SK-N-SH (cell line): ENCODE data around the gene LLGL2. TPM values are rescaled to one million over a fixed set of nuclear protein-coding genes. Genes with fewer than 3 reads are reported as not detected.

Source experiments
- CTCF ChIA-PET: fragments of 300-600, 350-600 bp; formaldehyde crosslinking; extraction: SDS; loops from one replicate; lab custom pipeline; 2021; lab: Yijun Ruan, JAX
- POLR2A ChIA-PET: fragments of 350-600 bp; sonication (Branson Sonifier 250); formaldehyde crosslinking; extraction: SDS; loops from one replicate; lab custom pipeline; 2020; ENCODE audit warnings: antibody characterized with exemption, inconsistent platforms; lab: Yijun Ruan, JAX
- DNase-seq: peaks from one replicate; pipeline ENCODE4 v3.0.0; 2012
- H2AFZ ChIP-seq: fragments of 200-600 bp; sonication (generic); 2 replicates; pipeline ENCODE4 v1.8.1; 2016; ENCODE audit warnings: antibody characterized with exemption, mild to moderate bottlenecking, low read depth
- H3F3A ChIP-seq: fragments of 200-600 bp; sonication (generic); replicated peaks from 2 replicates; pipeline ENCODE3; 2016; ENCODE audit warnings: antibody characterized with exemption, mild to moderate bottlenecking; ENCODE audit not compliant: insufficient read depth
- H3K27ac ChIP-seq, 2 experiments: fragments of 200-500 bp in 1 of 2; fragments of 200-600 bp in 1 of 2; sonication (Bioruptor generic) in 1 of 2; sonication (generic), shearing (Covaris generic) in 1 of 2; 2 replicates each; pipeline versions ENCODE4 v1.5.1 to v1.6.1; 2014 to 2016; ENCODE audit warnings: low read depth in 2 of 2, inconsistent platforms in 1 of 2, low read length in 1 of 2, mild to moderate bottlenecking in 1 of 2, mixed read lengths in 1 of 2
- H3K27me3 ChIP-seq: fragments of 200-600 bp; sonication (generic), shearing (Covaris generic); 2 replicates; pipeline ENCODE4 v1.6.1; 2016; ENCODE audit warnings: mixed run types; ENCODE audit not compliant: insufficient read depth
- H3K36me3 ChIP-seq, 2 experiments: fragments of 200-500 bp in 1 of 2; fragments of 200-600 bp in 1 of 2; sonication (Bioruptor generic) in 1 of 2; sonication (generic) in 1 of 2; replicated peaks in 1 of 2; 2 replicates each; pipeline versions ENCODE3 to v1.5.1; 2014 to 2016; ENCODE audit warnings: low read length in 1 of 2, mild to moderate bottlenecking in 1 of 2; ENCODE audit not compliant: insufficient read depth in 2 of 2, control insufficient read depth in 1 of 2
- H3K4me1 ChIP-seq, 2 experiments: fragments of 200-500 bp in 1 of 2; fragments of 200-600 bp in 1 of 2; sonication (Bioruptor generic) in 1 of 2; sonication (generic), shearing (Covaris generic) in 1 of 2; 2 replicates each; pipeline versions ENCODE4 v1.5.1 to v1.6.1; 2014 to 2016; ENCODE audit warnings: low read depth in 1 of 2, low read length in 1 of 2, mixed run types in 1 of 2; ENCODE audit not compliant: insufficient read depth in 2 of 2, control insufficient read depth in 1 of 2
- H3K4me2 ChIP-seq: fragments of 200-600 bp; sonication (generic), shearing (Covaris generic); 2 replicates; pipeline ENCODE4 v1.6.1; 2017; ENCODE audit warnings: mixed run types
- H3K4me3 ChIP-seq, 2 experiments: fragments of 200-500 bp in 1 of 2; fragments of 200-600 bp in 1 of 2; sonication (Bioruptor generic) in 1 of 2; sonication (generic), shearing (Covaris generic) in 1 of 2; 2 replicates each; pipeline versions ENCODE4 v1.5.1 to v1.8.1; 2014 to 2016; ENCODE audit warnings: low read depth in 2 of 2, inconsistent platforms in 1 of 2, low read length in 1 of 2, mild to moderate bottlenecking in 1 of 2, mixed read lengths in 1 of 2, moderate library complexity in 1 of 2
- H3K79me2 ChIP-seq: fragments of 200-600 bp; sonication (generic); 2 replicates; pipeline ENCODE4 v1.8.1; 2017; ENCODE audit warnings: mild to moderate bottlenecking; ENCODE audit not compliant: insufficient read depth
- H3K9ac ChIP-seq: fragments of 200-600 bp; sonication (generic); 2 replicates; pipeline ENCODE4 v1.6.1; 2017; ENCODE audit warnings: mixed run types
- H3K9me2 ChIP-seq: fragments of 200-600 bp; sonication (generic); 2 replicates; pipeline ENCODE4 v1.6.1; 2017; ENCODE audit warnings: mixed run types
- H3K9me3 ChIP-seq: fragments of 200-600 bp; sonication (generic); 2 replicates; pipeline ENCODE4 v1.6.1; 2017; ENCODE audit warnings: mixed run types, mild to moderate bottlenecking, moderate library complexity
- H4K20me1 ChIP-seq: fragments of 200-600 bp; sonication (generic); 2 replicates; pipeline ENCODE4 v1.6.1; 2017; ENCODE audit warnings: mild to moderate bottlenecking, mixed run types; ENCODE audit not compliant: insufficient read depth
- CTCF ChIP-seq: fragments of 200-600 bp; sonication (generic); IDR thresholded peaks from 2 replicates; pipeline ENCODE4 v1.6.1; 2017; ENCODE audit warnings: antibody characterized with exemption, mild to moderate bottlenecking, moderate library complexity
- ELF1 ChIP-seq: IDR thresholded peaks from 2 replicates; pipeline ENCODE4 v1.4.0; 2012
- EP300 ChIP-seq, 2 experiments: IDR thresholded peaks; 2 replicates each; pipeline versions ENCODE4 v1.4.0 to v1.6.1; 2012; ENCODE audit warnings: borderline replicate concordance in 1 of 2, low read depth in 1 of 2, low read length in 1 of 2
- EZH2phosphoT487 ChIP-seq: fragments of 200-600 bp; sonication (generic); IDR thresholded peaks from 2 replicates; pipeline ENCODE4 v1.6.1; 2017; ENCODE audit warnings: low read depth, mixed run types, mild to moderate bottlenecking, antibody characterized with exemption, moderate library complexity, borderline replicate concordance
- GABPA ChIP-seq: IDR thresholded peaks from 2 replicates; pipeline ENCODE4 v1.4.0; 2012; ENCODE audit warnings: low read depth, mild to moderate bottlenecking
- JUND ChIP-seq: IDR thresholded peaks from 2 replicates; pipeline ENCODE4 v1.4.0; 2012
- MEF2A ChIP-seq: IDR thresholded peaks from 2 replicates; pipeline ENCODE4 v1.4.0; 2012; ENCODE audit warnings: low read depth, borderline replicate concordance
- NFIC ChIP-seq: IDR thresholded peaks from 2 replicates; pipeline ENCODE4 v1.4.0; 2012; ENCODE audit warnings: borderline replicate concordance
- POLR2AphosphoS5 ChIP-seq: IDR thresholded peaks from 2 replicates; pipeline ENCODE4 v1.6.1; 2012; ENCODE audit warnings: low read depth, low read length
- SIN3A ChIP-seq: IDR thresholded peaks from 2 replicates; pipeline ENCODE4 v1.6.1; 2012; ENCODE audit warnings: low read depth, mild to moderate bottlenecking, low read length, moderate library complexity, borderline replicate concordance
- SMC3 ChIP-seq: IDR thresholded peaks from 2 replicates; pipeline ENCODE4 v1.6.1; 2012; ENCODE audit warnings: low read depth, low read length, improper control_type of control experiment
- TCF12 ChIP-seq: IDR thresholded peaks from 2 replicates; pipeline ENCODE4 v1.4.0; 2012
- YY1 ChIP-seq: IDR thresholded peaks from 2 replicates; pipeline ENCODE4 v1.4.0; 2012; ENCODE audit warnings: low read depth, mild to moderate bottlenecking
- WGBS: methylation state at CpG from one replicate; pipeline ENCODE4 v1.1.6; 2017; ENCODE audit warnings: low lambda C conversion rate; 5-methylcytosine and 5-hydroxymethylcytosine counted together
- polyA plus RNA-seq, 3 experiments: library from polyadenylated mRNA; depleted of rRNA; stranded (reverse); fragments of >200 nt; gene quantifications; 2 replicates each; pipeline ENCODE4 v1.2.3, GENCODE V29; 2012
- TF ChIP-seq, protein P1 (sequence below): IDR thresholded peaks from 2 replicates; pipeline ENCODE4 v1.4.0; 2012; ENCODE audit warnings: low read depth, borderline replicate concordance
- TF ChIP-seq, protein P2 (sequence below): IDR thresholded peaks from 2 replicates; pipeline ENCODE4 v1.4.0; 2012; ENCODE audit warnings: low read depth
- TF ChIP-seq, protein P3 (sequence below): IDR thresholded peaks from 2 replicates; pipeline ENCODE4 v1.4.0; 2012; ENCODE audit warnings: low read depth, borderline replicate concordance

Gene LLGL2
- polyA plus RNA-seq, 1 of the 3 experiments (the other 2 are of a cell fraction): 6.7 TPM

DNA sequence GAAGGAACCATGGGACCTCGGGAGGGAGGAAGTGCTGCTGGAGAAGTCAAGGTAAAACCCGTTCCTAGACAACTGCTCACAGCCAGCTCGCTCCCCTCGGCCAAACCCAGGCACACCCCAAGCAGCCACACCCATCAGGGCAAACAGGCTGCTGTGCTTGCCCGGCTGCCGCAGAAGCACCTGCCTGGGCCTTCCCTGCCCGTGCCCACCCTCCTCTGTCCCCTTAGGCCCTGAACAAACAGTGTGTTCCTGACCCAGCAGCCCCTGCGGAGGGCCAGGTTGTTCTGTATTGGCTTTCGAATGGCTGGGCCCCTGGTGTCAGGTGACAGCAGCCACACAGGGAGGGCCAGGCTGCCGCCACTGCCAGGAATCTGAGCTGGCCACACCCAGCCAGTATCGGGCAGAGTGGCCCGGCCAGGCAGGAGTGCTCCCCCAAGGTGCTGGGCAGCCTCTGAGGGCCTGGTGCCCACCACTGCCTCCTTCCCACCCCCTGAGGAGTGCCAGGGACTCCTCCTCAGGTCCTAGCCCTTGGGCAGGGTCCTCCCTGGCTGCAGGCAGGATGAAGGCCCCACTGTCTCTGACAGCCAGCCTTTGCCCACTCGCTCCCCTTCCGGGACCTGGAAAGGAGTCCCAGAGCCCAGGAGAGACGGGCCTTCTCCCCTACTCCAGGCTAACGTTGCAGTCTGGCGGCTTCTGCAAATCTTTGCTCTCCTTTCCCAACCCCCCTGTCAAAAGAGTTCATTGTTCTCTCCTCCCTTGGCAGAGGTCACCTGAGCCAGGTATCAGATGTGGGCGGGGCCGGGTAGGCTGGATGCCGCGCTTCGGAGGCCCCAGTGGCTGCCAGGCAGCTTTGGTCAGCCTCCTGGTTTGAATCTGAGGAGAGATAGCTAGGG, 24.0 kb downstream of the LLGL2 start:
- POLR2A ChIA-PET: no interaction called here

More for the DNA sequence above, 24.0 kb downstream of the LLGL2 start:
- H2AFZ ChIP-seq: no peak overlapping the region
- H4K20me1 ChIP-seq: no peaks in the 10 kb centered on the region
- H3K9ac ChIP-seq: no peak overlapping the region
- no peaks in the 10 kb centered on the region; a peak in 1 of 4 replicates for H3K4me1 ChIP-seq
- no peaks in the 10 kb centered on the region for H3K27me3 ChIP-seq
- H3K9me3 ChIP-seq: no peaks in the 10 kb centered on the region
- no peaks in the 10 kb centered on the region for H3K9me2 ChIP-seq
- CTCF ChIA-PET: interaction anchor here (1.3 to 1.5 kb wide), 2 partner anchors 9 to 33 kb away, joined by 4 to 7 read pairs; partner anchors contain the start of gene TSEN54
- no peak overlapping the region for H3K27ac ChIP-seq
- DNase-seq: no peak
- H3F3A ChIP-seq: no peaks in the 10 kb centered on the region
- no peaks in the 10 kb centered on the region for H3K79me2 ChIP-seq
- no peak overlapping the region for H3K4me3 ChIP-seq
- H3K4me2 ChIP-seq: no peak overlapping the region
- no peak for TF ChIP-seq YY1
- TF ChIP-seq EP300 (IDR thresholded peaks at IDR 0.05; ENCODE audit: borderline replicate concordance in 1 of 2, low read depth in 1 of 2, low read length in 1 of 2): no peak
- TF ChIP-seq, protein P1, sequence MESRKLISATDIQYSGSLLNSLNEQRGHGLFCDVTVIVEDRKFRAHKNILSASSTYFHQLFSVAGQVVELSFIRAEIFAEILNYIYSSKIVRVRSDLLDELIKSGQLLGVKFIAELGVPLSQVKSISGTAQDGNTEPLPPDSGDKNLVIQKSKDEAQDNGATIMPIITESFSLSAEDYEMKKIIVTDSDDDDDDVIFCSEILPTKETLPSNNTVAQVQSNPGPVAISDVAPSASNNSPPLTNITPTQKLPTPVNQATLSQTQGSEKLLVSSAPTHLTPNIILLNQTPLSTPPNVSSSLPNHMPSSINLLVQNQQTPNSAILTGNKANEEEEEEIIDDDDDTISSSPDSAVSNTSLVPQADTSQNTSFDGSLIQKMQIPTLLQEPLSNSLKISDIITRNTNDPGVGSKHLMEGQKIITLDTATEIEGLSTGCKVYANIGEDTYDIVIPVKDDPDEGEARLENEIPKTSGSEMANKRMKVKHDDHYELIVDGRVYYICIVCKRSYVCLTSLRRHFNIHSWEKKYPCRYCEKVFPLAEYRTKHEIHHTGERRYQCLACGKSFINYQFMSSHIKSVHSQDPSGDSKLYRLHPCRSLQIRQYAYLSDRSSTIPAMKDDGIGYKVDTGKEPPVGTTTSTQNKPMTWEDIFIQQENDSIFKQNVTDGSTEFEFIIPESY: no peak
- no peak for TF ChIP-seq EZH2phosphoT487
- TF ChIP-seq SMC3: no peak
- TF ChIP-seq, protein P2, sequence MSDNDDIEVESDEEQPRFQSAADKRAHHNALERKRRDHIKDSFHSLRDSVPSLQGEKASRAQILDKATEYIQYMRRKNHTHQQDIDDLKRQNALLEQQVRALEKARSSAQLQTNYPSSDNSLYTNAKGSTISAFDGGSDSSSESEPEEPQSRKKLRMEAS: no peak
- no peak for TF ChIP-seq JUND
- TF ChIP-seq TCF12: no peak
- no peak for TF ChIP-seq CTCF
- TF ChIP-seq GABPA: no peak
- TF ChIP-seq MEF2A: no peak
- TF ChIP-seq SIN3A: no peak
- no peak for TF ChIP-seq POLR2AphosphoS5
- TF ChIP-seq ELF1: no peak
- TF ChIP-seq NFIC: no peak
- TF ChIP-seq, protein P3, sequence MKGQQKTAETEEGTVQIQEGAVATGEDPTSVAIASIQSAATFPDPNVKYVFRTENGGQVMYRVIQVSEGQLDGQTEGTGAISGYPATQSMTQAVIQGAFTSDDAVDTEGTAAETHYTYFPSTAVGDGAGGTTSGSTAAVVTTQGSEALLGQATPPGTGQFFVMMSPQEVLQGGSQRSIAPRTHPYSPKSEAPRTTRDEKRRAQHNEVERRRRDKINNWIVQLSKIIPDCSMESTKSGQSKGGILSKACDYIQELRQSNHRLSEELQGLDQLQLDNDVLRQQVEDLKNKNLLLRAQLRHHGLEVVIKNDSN: no peak
- TF ChIP-seq, all 33 proteins: peak for 0
- H3K36me3 ChIP-seq: no peaks in the 10 kb centered on the region
- 87% methylated on average over 20 of the region's 22 CpGs for WGBS
